NCI-H187 (cell line): Measurements from ENCODE around the gene SLC30A1.
"Not testable (repeated sequence)": the region's sequence is repeated elsewhere in the genome, so short reads cannot be mapped to it uniquely, and the experiment has no call there.

Source experiments
- DNase-seq, 2 experiments: peaks; one replicate each; lab custom pipeline; 2025; lab: John Stamatoyannopoulos, UW

Gene SLC30A1

GRCh38 chr1:211547710-211548109 is 31.3 kb downstream of the SLC30A1 start:
- no peak for DNase-seq

- no peak for DNase-seq
Measured at GRCh38 chr1:211546543-211546942, 32.4 kb downstream of the SLC30A1 start.

GRCh38 chr1:211543025-211543424 is 35.9 kb downstream of the SLC30A1 start:
- DNase-seq = no peak

- no peak for DNase-seq
Measured at GRCh38 chr1:211541720-211542477, 37.1 kb downstream of the SLC30A1 start.

- DNase-seq = no peak
Measured at GRCh38 chr1:211541278-211541677, 37.7 kb downstream of the SLC30A1 start.

- DNase-seq = not testable (repeated sequence)
Measured at GRCh38 chr1:211540824-211541223, 38.1 kb downstream of the SLC30A1 start.

GRCh38 chr1:211538287-211538686 is 40.7 kb downstream of the SLC30A1 start:
- no peak for DNase-seq

- no peak for DNase-seq
Measured at GRCh38 chr1:211537253-211537652, 41.7 kb downstream of the SLC30A1 start.

GRCh38 chr1:211536606-211537005 is 42.4 kb downstream of the SLC30A1 start:
- no peak for DNase-seq

- no peak for DNase-seq
Measured at GRCh38 chr1:211535346-211535745, 43.6 kb downstream of the SLC30A1 start.

GRCh38 chr1:211534545-211535291 is 44.2 kb downstream of the SLC30A1 start:
- no peak for DNase-seq

GRCh38 chr1:211532088-211532444 is 46.9 kb downstream of the SLC30A1 start:
- DNase-seq = no peak

- no peak for DNase-seq
Measured at GRCh38 chr1:211531194-211532087, 47.5 kb downstream of the SLC30A1 start.

- DNase-seq = no peak
Measured at GRCh38 chr1:211530102-211530501, 48.9 kb downstream of the SLC30A1 start.

- DNase-seq = no peak
Measured at GRCh38 chr1:211529453-211529852, 49.5 kb downstream of the SLC30A1 start.

GRCh38 chr1:211529011-211529410 is 50.0 kb downstream of the SLC30A1 start:
- no peak for DNase-seq

- no peak for DNase-seq
Measured at GRCh38 chr1:211527888-211528287, 51.1 kb downstream of the SLC30A1 start.

- DNase-seq = no peak
Measured at GRCh38 chr1:211527006-211527405, 52.0 kb downstream of the SLC30A1 start.

- DNase-seq = no peak
Measured at GRCh38 chr1:211526101-211526500, 52.9 kb downstream of the SLC30A1 start.

GRCh38 chr1:211525101-211525676 is 53.8 kb downstream of the SLC30A1 start:
- DNase-seq = no peak

- DNase-seq = no peak
Measured at GRCh38 chr1:211524521-211524920, 54.4 kb downstream of the SLC30A1 start.

GRCh38 chr1:211522804-211523203 is 56.2 kb downstream of the SLC30A1 start:
- DNase-seq = no peak
